A549 (cell line): ENCODE results near the gene COX14. TPM values are rescaled to one million over a fixed set of nuclear protein-coding genes. Genes with fewer than 3 reads are reported as not detected.

ENCODE experiments used
- ATAC-seq, 2 experiments: fragments of 200-7000 bp in 1 of 2; fragments of >200 bp in 1 of 2; cut with Nextera tagmentation in 1 of 2; cut with Tn5 transposase in 1 of 2; 3 replicates each; pipeline versions ENCODE4 v1.8.0 to v1.9.1; 2018 to 2020; ENCODE audit warnings: mild to moderate bottlenecking in 1 of 2, moderate library complexity in 1 of 2
- CTCF ChIA-PET: fragments of 300-600 bp; sonication (Branson Sonifier 250); formaldehyde crosslinking; extraction: SDS; loops from one replicate; lab custom pipeline; 2021; ENCODE audit warnings: antibody characterized with exemption, inconsistent platforms; lab: Yijun Ruan, JAX
- POLR2A ChIA-PET: fragments of 350-600 bp; formaldehyde crosslinking; extraction: SDS; loops from one replicate; lab custom pipeline; 2021; ENCODE audit warnings: antibody characterized with exemption, inconsistent platforms; lab: Yijun Ruan, JAX
- DNase-seq, 2 experiments: peaks; one replicate each; pipeline versions ENCODE4 v3.0.0 to v3.0.0-alpha.2; 2011 to 2016; ENCODE audit warnings: low read depth in 1 of 2, low spot score in 1 of 2
- FAIRE-seq: peaks from 2 replicates; lab custom pipeline; 2011; peaks lifted over from hg19 to GRCh38; lab: Jason Lieb, UNC
- H3K27ac ChIP-seq, 2 experiments: fragments of >200 bp; sonication (Bioruptor Twin); formaldehyde crosslinking; 3 replicates each; pipeline ENCODE4 v1.5.1; 2016 to 2017
- H3K4me1 ChIP-seq: fragments of >200 bp; sonication (Bioruptor Twin); formaldehyde crosslinking; 3 replicates; pipeline ENCODE4 v1.6.1; 2016
- H3K4me2 ChIP-seq: fragments of >200 bp; sonication (Bioruptor Twin); formaldehyde crosslinking; 3 replicates; pipeline ENCODE4 v1.6.1; 2016
- H3K4me3 ChIP-seq: fragments of >200 bp; sonication (Bioruptor Twin); formaldehyde crosslinking; 3 replicates; pipeline ENCODE4 v1.5.1; 2016
- H3K9me3 ChIP-seq: fragments of >200 bp; sonication (Bioruptor Twin); formaldehyde crosslinking; 3 replicates; pipeline ENCODE4 v1.6.1; 2016
- CHD4 ChIP-seq: fragments of 200-600 bp; sonication (generic); IDR thresholded peaks from 2 replicates; pipeline ENCODE4 v1.6.1; 2016; ENCODE audit warnings: antibody characterized with exemption, mild to moderate bottlenecking, borderline replicate concordance
- E2F6 ChIP-seq: IDR thresholded peaks from 2 replicates; pipeline ENCODE4 v1.6.1; 2012; ENCODE audit warnings: low read depth, borderline replicate concordance
- EHMT2 ChIP-seq: fragments of 200-600 bp; sonication (generic); IDR thresholded peaks from 2 replicates; pipeline ENCODE4 v1.6.1; 2016; ENCODE audit warnings: antibody characterized with exemption, low read depth, mild to moderate bottlenecking, moderate library complexity
- EP300 ChIP-seq, 2 experiments: fragments of >200 bp; sonication (Bioruptor Twin); formaldehyde crosslinking; IDR thresholded peaks; 2 replicates in 1 of 2; 3 replicates in 1 of 2; pipeline ENCODE4 v1.6.1; 2016 to 2017
- FOXS1 ChIP-seq: fragments of 250-450 bp; sonication (Bioruptor Pico); IDR thresholded peaks from 2 replicates; pipeline ENCODE4 v1.5.0; 2020; ENCODE audit warnings: mild to moderate bottlenecking, moderate library complexity
- GATA3 ChIP-seq: IDR thresholded peaks from 2 replicates; pipeline ENCODE4 v1.6.1; 2012; ENCODE audit warnings: borderline replicate concordance
- HOXB13 ChIP-seq: fragments of 250-450 bp; sonication (Bioruptor Pico); IDR thresholded peaks from 2 replicates; pipeline ENCODE4 v1.5.0; 2020; ENCODE audit warnings: low read depth, mild to moderate bottlenecking, moderate library complexity
- HOXB5 ChIP-seq: fragments of 250-450 bp; sonication (Bioruptor Pico); IDR thresholded peaks from 2 replicates; pipeline ENCODE4 v1.5.0; 2020; ENCODE audit warnings: mild to moderate bottlenecking, moderate library complexity
- JUN ChIP-seq, 2 experiments: fragments of >200 bp; sonication (Bioruptor Twin); formaldehyde crosslinking; IDR thresholded peaks; 2 replicates in 1 of 2; 3 replicates in 1 of 2; pipeline ENCODE4 v1.6.1; 2016 to 2017
- KDM1A ChIP-seq: fragments of 200-600 bp; sonication (generic); IDR thresholded peaks from 2 replicates; pipeline ENCODE4 v1.6.1; 2016; ENCODE audit warnings: low read depth, mild to moderate bottlenecking
- MAX ChIP-seq: IDR thresholded peaks from 2 replicates; pipeline ENCODE4 v1.6.1; 2012
- MYC ChIP-seq: IDR thresholded peaks from 2 replicates; pipeline ENCODE4 v1.6.1; 2012; ENCODE audit warnings: mild to moderate bottlenecking, inconsistent platforms, low read length, improper control_type of control experiment, borderline replicate concordance
- NFE2L2 ChIP-seq: fragments of 150-350 bp; conservative IDR thresholded peaks from 2 replicates; pipeline ENCODE4 v1.6.1; 2014; ENCODE audit warnings: low read length
- POLR2A ChIP-seq: IDR thresholded peaks from 2 replicates; pipeline ENCODE4 v1.6.1; 2012; ENCODE audit warnings: mild to moderate bottlenecking, low read length
- POLR2AphosphoS2 ChIP-seq: conservative IDR thresholded peaks from 2 replicates; pipeline ENCODE4 v1.6.1; 2012; ENCODE audit warnings: low read length, improper control_type of control experiment, inconsistent platforms
- RAD21 ChIP-seq, 2 experiments: fragments of >200 bp in 1 of 2; sonication (Bioruptor Twin) in 1 of 2; formaldehyde crosslinking in 1 of 2; IDR thresholded peaks in 1 of 2; conservative IDR thresholded peaks in 1 of 2; 2 replicates in 1 of 2; 3 replicates in 1 of 2; pipeline ENCODE4 v1.6.1; 2012 to 2018; ENCODE audit warnings: inconsistent platforms in 1 of 2
- SREBF2 ChIP-seq: fragments of 450-650 bp; IDR thresholded peaks from 2 replicates; pipeline ENCODE4 v1.6.1; 2014; ENCODE audit warnings: mild to moderate bottlenecking, moderate library complexity
- TFCP2L1 ChIP-seq: fragments of 250-450 bp; sonication (Bioruptor Pico); IDR thresholded peaks from 2 replicates; pipeline ENCODE4 v1.5.0; 2021; ENCODE audit warnings: mild to moderate bottlenecking
- ZNF302 ChIP-seq: fragments of 250-450 bp; sonication (Bioruptor Pico); IDR thresholded peaks from 2 replicates; pipeline ENCODE4 v1.9.0; 2021; ENCODE audit warnings: inconsistent platforms, mild to moderate bottlenecking, moderate library complexity
- WGBS: methylation state at CpG from one replicate; pipeline ENCODE4 v1.1.6; 2017; ENCODE audit errors: missing lambda C conversion rate; 5-methylcytosine and 5-hydroxymethylcytosine counted together
- polyA plus RNA-seq, 4 experiments: library from polyadenylated mRNA; depleted of rRNA in 3 of 4; stranded (reverse); fragments of >200 nt; fragmentation: RNase III in 1 of 4; extraction: RNeasy Plus Mini Kit Qiagen cat#74134 plus additional on column Dnase treatment in 1 of 4; gene quantifications; 2 replicates in 3 of 4; 3 replicates in 1 of 4; pipeline ENCODE4 v1.2.3, GENCODE V29; 2011 to 2017
- TF ChIP-seq, protein P1 (sequence below): fragments of 450-650 bp; IDR thresholded peaks from 2 replicates; pipeline ENCODE4 v1.6.1; 2014; ENCODE audit warnings: antibody characterized with exemption
- TF ChIP-seq, protein P2 (sequence below): IDR thresholded peaks from 2 replicates; pipeline ENCODE4 v1.6.1; 2012
- TF ChIP-seq, protein P3 (sequence below): fragments of 150-350 bp; IDR thresholded peaks from 2 replicates; pipeline ENCODE4 v1.6.1; 2014; ENCODE audit warnings: low read depth, mild to moderate bottlenecking, low read length
- TF ChIP-seq, protein P4 (sequence below): fragments of >200 bp; sonication (Bioruptor Twin); formaldehyde crosslinking; IDR thresholded peaks from 2 replicates; pipeline ENCODE4 v1.6.1; 2016

Gene COX14
- polyA plus RNA-seq, 2 of the 4 experiments (the other 2 are of a cell fraction), result 93.3 to 134 TPM

- no peak overlapping the region for H3K4me3 ChIP-seq
- no peak for ATAC-seq
- TF ChIP-seq E2F6, result no peak
- TF ChIP-seq EHMT2, result no peak
- TF ChIP-seq POLR2A, result no peak
- TF ChIP-seq, protein P1, sequence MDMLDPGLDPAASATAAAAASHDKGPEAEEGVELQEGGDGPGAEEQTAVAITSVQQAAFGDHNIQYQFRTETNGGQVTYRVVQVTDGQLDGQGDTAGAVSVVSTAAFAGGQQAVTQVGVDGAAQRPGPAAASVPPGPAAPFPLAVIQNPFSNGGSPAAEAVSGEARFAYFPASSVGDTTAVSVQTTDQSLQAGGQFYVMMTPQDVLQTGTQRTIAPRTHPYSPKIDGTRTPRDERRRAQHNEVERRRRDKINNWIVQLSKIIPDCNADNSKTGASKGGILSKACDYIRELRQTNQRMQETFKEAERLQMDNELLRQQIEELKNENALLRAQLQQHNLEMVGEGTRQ, result no peak
- TF ChIP-seq, all 56 proteins: peak for 0
- FAIRE-seq (no peak), DNase-seq (no peak)
- ChIA-PET CTCF (interaction anchor here (0.6 to 1.4 kb wide), 3 partner anchors 28 to 84 kb away, joined by 3 to 5 read pairs (median 5); no protein-coding TSS in a partner anchor), POLR2A (interaction anchor here (0.7 kb wide), 2 partner anchors 77 to 271 kb away, joined by 3 to 4 read pairs; no protein-coding TSS in a partner anchor)
- H3K9me3 ChIP-seq, result no peaks in the 10 kb centered on the region
- H3K4me2 ChIP-seq, result no peak overlapping the region
- H3K4me1 ChIP-seq, result peaks cover 10% of the 10 kb centered on the region; the same call in 2 of the 3 replicates
- H3K27ac ChIP-seq, result no peak overlapping the region
- 84% methylated on average over 2 of the region's 2 CpGs for WGBS
These were observed 50.2 kb downstream of the COX14 start for GRCh38 chr12:50162230-50162629.

DNA sequence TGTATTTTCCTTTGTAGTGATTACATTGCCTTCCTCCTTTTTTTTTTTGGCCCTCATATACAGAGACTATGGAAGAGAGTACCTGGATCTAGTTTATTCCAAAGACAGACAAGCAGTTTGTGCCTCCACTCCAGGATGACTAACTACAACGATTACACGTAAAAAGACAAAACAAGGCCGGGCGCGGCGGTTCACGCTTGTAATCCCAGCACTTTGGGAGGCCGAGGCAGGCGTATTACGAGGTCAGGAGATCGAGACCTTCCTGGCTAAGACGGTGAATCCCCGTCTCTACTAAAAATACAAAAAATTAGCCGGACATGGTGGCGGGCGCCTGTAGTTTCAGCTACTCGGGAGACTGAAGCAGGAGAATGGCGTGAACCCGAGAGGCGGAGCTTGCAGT, 52.9 kb downstream of the COX14 start:
- ChIA-PET POLR2A (no interaction called here), CTCF (interaction anchor here (1.9 to 5.9 kb wide), 3 partner anchors 10 to 197 kb away, joined by 4 to 43 read pairs (median 23); partner anchors contain the start of gene COX14)
- FAIRE-seq (no peak), ATAC-seq (no peak), DNase-seq (no peak)
- Histone ChIP-seq H3K4me3 (no peak overlapping the region), H3K27ac (no peak overlapping the region), H3K9me3 (no peaks in the 10 kb centered on the region), H3K4me1 (peaks cover 10% of the 10 kb centered on the region; the same call in 2 of the 3 replicates), H3K4me2 (no peak overlapping the region)
- no peak for TF ChIP-seq KDM1A
- 93% methylated on average over 20 of the region's 20 CpGs for WGBS

GRCh38 chr12:50166799-50167048, 54.7 kb downstream of the COX14 start:
- no peak for DNase-seq
- Histone ChIP-seq H3K9me3 (no peaks in the 10 kb centered on the region), H3K4me2 (peak overlapping the region; percentile 95), H3K4me3 (peak overlapping the region; percentile 83), H3K4me1 (peaks cover 10% of the 10 kb centered on the region; the same call in 2 of the 3 replicates), H3K27ac (peak overlapping the region; percentile 84 to 96)
- TF ChIP-seq, protein P2, sequence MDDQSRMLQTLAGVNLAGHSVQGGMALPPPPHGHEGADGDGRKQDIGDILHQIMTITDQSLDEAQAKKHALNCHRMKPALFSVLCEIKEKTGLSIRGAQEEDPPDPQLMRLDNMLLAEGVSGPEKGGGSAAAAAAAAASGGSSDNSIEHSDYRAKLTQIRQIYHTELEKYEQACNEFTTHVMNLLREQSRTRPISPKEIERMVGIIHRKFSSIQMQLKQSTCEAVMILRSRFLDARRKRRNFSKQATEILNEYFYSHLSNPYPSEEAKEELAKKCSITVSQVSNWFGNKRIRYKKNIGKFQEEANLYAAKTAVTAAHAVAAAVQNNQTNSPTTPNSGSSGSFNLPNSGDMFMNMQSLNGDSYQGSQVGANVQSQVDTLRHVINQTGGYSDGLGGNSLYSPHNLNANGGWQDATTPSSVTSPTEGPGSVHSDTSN, result no peak
- TF ChIP-seq NFE2L2 (no peak), POLR2AphosphoS2 (no peak), ZNF302 (no peak), JUN (IDR thresholded peaks at IDR 0.05) (no peak), SREBF2 (no peak), RAD21 (conservative IDR thresholded peaks at IDR 0.05 in 1 of 2, IDR thresholded peaks at IDR 0.05 in 1 of 2) (no peak), HOXB13 (CRISPR knock-in tag) (no peak), FOXS1 (CRISPR knock-in tag) (no peak), MAX (no peak), EP300 (IDR thresholded peaks at IDR 0.05) (no peak), HOXB5 (CRISPR knock-in tag) (no peak), CHD4 (no peak), TFCP2L1 (CRISPR knock-in tag) (no peak), MYC (no peak), E2F6 (no peak), KDM1A (no peak), GATA3 (no peak)
- TF ChIP-seq, protein P3, sequence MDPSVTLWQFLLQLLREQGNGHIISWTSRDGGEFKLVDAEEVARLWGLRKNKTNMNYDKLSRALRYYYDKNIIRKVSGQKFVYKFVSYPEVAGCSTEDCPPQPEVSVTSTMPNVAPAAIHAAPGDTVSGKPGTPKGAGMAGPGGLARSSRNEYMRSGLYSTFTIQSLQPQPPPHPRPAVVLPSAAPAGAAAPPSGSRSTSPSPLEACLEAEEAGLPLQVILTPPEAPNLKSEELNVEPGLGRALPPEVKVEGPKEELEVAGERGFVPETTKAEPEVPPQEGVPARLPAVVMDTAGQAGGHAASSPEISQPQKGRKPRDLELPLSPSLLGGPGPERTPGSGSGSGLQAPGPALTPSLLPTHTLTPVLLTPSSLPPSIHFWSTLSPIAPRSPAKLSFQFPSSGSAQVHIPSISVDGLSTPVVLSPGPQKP, result no peak
- TF ChIP-seq, protein P4, sequence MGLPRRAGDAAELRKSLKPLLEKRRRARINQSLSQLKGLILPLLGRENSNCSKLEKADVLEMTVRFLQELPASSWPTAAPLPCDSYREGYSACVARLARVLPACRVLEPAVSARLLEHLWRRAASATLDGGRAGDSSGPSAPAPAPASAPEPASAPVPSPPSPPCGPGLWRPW, result no peak
- WGBS, result 4% methylated on average over 12 of the region's 12 CpGs
- FAIRE-seq, result no peak
- ATAC-seq, result peak; percentile 38 to 49; a peak in 5 of 6 replicates
- CTCF ChIA-PET, result interaction anchor here (0.7 to 5.9 kb wide), 13 partner anchors 8 to 299 kb away, joined by 3 to 43 read pairs (median 5); partner anchors contain the start of genes COX14, GPD1 and SMARCD1
- POLR2A ChIA-PET, result interaction anchor here (1.3 to 2.2 kb wide), 5 partner anchors 29 to 84 kb away, joined by 4 to 39 read pairs (median 7); partner anchors contain the start of genes COX14 and SMARCD1
